HG03139 (cell line): Measurements from ENCODE around the gene CEPT1.

ENCODE experiments used
- ATAC-seq: cut with Tn5 transposase; IDR thresholded peaks from one replicate; pipeline ENCODE4 v1.9.1; 2021; ENCODE audit not compliant: unreplicated experiment

Gene CEPT1

DNA sequence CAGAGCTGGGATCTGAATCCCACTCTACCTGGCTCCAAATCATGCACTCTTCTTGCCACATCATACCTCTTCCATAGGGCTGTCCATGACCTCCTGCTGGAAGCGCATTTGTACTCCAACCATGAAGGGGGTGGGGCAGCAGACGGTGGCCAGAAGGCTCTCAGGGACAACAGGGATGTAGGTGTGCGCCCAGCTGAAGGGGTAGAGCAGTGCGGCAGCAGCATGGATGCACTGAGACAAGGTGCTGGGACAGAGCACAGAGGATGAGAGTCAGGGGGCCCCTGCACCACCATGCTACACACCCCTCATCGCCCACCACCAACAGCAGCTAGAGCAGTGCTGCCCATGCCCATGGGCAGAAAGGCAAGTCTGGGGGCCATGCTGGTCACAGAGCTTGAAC lies 52.1 kb downstream of the CEPT1 start:
- ATAC-seq: no peak

DNA sequence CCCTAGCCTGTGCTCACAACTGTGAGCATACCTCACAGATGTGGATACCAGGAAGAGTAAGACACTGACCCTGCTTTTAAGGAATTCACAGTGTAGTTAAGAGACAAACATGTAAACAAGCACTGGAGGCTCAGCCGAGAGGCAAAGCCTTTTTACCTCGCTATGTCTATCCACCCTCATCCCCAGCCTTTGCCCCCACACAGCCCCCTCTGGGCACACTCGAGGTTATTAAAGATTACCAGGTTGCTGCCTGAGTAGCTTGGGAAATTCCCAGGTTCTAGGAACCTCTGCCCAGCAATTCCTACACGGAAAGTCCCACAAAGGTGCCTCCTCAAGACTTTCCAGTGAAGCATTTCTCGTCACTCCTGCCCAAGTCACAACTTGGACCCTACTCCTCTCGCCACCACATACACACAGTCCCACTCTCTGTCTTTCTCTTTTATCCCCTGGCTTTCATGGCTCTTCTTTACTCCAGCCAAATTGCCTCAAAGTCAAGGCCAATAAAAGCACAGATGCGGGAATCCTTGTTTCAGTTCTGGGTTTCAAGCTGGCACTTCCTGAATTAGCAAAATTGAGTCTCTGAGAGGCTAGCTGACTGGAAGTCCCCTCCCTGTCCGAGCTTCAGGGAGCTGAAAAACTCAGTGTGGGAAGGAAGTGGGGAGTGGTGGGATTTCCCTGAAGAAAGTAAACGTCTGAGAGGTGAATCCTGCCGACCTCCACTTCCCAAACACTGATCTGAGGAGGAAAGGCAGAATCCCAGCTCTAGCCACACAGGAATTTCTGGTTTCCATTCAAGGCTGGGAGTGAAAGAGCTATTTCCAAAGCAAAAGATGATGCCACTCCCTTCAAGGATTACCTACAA lies 52.9 kb downstream of the CEPT1 start:
- ATAC-seq: no peak

DNA sequence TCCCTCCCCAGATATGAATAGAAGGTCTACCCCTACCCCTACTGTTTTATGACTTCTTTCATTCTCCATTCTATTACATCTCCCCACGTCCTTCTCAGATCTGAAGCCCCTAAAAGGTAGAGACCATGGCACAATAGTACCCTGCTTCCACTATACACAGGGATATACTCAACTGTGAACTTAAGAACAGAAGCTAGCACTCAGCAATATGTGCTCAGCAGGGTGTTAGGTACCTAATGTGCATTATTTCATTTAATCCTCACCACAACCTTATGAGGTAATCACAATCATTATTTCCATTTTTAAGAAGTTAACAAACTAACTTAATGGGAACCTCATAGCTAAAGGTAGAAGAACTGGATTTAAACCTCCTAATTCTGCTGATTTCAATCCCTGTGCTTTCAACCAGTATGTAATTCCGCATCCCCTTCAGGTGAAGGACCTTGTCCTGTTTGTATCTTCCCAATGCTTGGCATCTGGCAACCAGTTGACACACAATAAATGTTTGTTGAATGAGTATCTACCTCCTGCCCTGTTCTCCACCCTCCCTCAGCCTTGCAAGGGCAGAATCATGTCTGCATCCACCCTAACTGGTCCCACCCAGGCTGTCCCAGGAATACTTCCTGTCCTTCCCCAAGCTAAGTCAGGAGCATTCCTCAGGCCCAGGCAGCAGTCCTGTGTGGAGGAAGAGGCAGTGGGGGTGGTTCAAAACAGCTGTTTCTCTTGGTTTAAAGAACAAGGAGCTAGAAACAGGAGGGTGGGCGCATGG lies 53.9 kb downstream of the CEPT1 start:
- no peak for ATAC-seq

DNA sequence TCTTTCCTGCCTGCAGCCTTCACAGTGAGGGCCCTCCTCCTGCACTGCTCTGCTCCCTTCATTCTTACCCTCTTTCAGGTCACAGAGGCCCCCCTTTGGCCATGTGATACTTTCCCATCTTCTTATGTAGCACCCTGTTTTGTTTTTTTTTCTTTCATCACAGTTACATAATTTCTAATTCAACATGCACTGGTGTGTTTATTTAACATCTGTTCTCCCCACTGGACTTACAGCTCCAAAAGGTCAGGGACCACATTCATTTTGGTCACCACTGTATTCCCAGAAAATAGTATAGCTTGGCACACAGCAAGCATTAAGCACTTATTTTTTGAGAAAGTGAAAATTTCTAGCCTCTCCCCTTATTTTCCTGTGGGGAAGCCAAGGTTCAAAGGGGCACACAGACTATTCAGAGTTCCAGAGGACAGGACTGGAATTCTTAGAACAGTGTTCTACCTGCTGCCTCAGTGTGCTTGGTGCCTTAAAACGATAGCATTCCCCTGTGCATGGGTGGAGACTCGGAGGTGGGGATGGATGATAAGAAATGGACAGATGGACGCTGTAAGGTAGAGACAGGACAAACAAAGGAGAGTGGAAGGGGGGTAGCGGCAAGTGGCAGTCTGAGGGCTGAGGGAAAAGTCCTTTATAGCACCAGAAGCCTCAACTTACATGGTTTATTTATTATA lies 55.1 kb downstream of the CEPT1 start:
- no peak for ATAC-seq

DNA sequence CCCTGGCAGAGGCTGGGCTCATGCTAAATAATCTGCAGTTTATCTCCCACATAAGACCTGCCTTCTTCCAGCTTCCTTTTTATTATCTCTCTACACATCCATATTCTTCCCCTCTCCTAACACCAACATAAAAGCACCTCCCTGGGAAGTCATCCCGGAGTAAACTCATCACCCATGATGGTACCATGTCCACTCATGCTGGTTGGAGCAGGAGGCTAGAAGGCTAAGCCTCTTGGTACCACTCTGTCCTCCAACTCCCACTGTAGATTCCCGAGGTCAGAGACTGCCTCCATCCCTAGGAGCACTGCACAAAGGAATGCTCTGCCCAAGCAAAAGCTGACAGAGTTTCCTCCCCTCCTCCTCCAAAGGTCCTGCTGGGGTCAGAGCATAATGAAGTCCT lies 56.2 kb downstream of the CEPT1 start:
- no peak for ATAC-seq

DNA sequence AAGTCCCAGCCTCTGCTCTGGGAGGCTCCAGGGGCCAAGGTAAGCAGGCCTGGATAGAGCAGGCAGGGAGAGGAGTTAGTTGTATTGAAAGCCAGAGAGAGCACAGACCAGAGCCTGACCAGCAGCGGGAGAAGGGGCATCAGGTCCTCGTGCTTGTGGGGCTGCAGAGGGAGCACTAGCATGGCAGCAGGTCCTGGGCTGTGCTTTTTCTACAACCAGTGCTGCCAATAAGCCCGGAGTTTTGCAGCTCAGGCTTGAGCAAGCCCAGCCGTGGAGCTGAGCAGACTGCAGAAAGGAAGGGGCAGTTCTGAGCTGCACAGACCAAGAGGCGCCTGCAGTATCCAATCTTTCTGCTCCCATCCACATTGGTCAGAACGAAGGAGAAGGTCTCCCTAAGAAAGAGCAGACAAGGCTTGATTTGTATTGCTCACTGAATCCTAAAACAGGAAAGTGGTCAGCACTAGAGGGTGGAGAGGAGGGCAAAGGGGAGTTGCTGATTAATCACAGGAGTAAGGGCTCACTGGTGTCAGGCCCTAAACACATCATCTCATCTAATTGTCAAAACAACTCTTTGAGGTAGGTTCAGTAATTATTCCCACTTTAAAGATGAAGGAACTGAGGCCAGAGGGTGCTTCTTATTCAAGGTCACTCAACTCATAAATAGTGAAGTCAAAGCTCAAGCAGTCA lies 57.7 kb downstream of the CEPT1 start:
- ATAC-seq: no peak

DNA sequence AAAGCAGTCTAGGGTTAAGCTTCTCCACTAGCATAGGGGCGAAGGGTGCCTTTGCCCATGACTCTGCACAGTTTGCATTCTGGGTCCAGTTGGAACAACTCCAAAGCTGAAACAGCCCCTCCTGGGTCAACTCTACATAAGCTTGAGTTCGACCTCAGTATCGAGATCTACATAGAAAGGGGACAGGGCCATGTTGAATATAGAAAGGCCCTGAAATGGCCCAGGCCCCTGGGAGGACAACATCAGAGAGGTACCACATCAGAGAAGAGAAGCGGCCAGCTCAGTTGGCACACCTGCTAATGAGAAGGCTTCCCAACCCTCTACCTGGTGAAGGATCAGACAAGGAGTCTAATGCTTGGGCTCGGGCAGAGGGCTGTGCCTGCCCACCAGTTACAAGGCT lies 58.8 kb downstream of the CEPT1 start:
- ATAC-seq: no peak

DNA sequence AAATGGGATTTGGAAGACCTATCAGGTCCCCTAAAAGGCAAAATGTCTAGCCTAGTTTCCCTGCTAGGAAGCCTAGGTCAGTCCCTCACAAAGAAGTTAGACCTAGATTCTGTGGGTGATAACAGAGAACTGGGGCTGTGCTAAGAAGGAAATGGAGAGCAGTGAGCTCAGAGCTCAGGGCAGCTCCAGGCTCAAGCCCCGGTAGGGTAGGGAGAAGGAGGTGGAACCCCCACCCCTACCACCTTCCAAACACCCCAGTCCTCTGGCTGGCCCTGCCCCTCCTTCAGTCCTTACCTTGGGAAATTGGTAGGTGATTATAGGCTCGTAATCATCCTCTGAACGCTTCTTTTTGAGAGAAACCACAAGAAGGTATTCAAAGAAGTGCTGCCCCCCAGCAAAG lies 59.3 kb downstream of the CEPT1 start:
- no peak for ATAC-seq

DNA sequence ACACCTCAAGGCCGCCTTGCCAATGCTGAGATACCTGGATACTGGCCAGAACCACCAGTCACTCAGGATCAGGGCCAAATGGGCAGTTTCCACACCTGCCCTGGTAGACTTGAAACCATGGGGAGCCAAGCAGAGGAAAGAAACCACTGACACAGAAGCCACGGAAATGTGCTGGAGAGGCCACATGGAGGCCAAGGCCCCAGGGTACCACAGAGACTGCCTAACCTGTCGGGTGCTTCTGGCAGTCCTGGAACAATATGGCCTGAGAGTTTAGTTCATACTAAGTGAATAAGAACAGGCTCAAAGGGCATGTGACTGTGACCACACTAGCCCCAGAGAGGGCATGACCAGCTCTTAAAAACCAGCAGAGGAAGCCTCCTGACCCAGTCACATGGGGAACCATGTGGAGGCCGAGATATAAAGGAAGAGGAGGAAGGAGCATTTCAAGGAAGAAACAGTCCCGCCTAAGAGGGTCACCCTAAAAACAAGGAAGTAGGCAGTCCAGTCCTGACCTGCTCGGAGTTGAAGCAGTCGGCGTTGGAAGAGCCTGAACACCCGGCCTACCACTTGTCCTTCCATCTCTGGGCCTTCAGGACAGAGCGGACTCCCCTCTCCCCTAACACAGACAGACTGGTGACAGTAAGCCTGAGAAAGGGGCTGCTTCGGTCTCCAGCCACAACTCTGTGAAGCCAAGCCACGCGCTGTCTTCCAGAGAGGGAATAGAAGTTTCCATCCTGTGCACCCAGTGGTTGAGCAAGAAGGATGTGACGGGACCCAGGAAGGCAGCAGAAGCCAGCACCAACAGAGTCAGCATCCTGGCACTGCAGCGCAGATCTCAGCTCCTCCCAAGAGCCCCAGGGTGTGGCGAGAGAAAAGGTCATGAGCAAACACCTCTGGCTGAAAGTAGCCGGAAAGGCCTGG lies 60.1 kb downstream of the CEPT1 start, which contains the start of gene DENND2D:
TSS of gene DENND2D (minus strand) at position 766 of the 921 bp plus-strand sequence. CDS start at position 579, 187 bp downstream.
- ATAC-seq: no peak

DNA sequence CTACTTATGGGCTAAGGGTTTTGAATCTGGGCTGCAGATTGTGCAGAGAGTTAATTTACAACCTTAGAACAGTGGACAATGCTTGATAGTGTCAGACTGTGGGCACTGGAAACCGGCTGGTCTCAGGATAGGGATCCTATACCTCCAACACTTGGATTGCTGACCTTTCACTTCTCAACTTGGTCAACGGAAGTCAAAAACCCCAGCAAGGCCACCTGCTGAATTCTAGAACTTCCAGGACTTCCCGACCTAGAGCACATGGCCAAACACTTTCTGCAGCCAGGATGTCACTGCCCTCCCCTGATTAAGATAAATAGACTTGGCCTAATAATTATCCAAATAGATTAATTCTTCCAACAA lies 60.8 kb downstream of the CEPT1 start:
- ATAC-seq: no peak

DNA sequence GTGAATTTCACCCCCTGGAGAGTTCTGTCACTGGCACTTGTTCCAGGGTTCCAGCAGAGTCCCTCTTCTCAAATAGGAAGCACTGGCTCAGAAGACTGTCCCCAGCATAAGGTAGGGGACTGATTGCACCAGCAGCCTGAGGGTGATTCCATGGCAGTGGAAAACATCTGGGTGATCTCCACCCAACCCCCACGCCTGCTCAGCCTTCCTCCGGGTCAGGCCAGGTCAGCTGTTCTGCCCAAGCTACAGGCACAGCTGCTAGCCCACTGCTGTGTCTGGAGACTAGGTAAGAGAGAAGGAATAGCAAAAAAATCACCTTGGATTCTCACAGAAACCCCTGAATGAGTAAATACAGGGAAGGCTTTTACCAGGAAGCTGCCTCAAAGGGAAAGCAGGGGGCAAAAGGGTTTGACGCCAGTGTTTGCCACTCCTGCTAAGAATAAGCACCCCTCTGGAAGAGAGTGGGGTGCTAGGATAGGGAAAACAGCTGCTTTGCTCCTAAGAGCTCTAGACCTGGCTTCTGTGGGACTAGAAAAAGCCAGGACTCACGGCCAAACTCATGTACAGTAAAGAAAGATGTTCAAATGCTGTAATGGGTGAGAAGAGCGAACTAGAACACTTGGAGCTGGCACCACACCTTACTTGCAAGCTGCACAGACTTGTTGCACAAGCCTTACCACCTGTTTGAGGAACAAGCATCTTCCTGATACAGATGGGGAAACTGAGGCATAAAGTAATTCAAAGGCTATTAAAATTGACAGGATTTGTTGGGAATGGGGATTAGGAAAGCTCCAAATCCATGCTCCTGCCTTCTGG lies 61.5 kb downstream of the CEPT1 start:
- no peak for ATAC-seq

DNA sequence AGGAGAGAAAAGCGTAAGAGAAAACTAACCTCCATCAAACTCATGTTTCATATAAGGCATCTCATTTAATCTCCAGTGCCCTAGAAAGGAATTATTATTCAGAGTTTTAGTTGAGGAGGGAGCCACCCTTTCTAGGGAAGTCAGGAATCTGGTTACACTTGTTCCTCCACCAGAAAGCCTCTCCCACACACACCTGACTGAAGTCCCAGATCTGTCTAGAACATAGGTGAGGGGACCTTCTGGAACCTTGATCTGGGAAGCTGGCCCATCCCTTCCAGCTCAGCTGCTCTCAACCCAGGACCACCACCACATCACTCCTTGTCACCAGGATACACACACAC lies 62.3 kb downstream of the CEPT1 start:
- ATAC-seq: no peak

DNA sequence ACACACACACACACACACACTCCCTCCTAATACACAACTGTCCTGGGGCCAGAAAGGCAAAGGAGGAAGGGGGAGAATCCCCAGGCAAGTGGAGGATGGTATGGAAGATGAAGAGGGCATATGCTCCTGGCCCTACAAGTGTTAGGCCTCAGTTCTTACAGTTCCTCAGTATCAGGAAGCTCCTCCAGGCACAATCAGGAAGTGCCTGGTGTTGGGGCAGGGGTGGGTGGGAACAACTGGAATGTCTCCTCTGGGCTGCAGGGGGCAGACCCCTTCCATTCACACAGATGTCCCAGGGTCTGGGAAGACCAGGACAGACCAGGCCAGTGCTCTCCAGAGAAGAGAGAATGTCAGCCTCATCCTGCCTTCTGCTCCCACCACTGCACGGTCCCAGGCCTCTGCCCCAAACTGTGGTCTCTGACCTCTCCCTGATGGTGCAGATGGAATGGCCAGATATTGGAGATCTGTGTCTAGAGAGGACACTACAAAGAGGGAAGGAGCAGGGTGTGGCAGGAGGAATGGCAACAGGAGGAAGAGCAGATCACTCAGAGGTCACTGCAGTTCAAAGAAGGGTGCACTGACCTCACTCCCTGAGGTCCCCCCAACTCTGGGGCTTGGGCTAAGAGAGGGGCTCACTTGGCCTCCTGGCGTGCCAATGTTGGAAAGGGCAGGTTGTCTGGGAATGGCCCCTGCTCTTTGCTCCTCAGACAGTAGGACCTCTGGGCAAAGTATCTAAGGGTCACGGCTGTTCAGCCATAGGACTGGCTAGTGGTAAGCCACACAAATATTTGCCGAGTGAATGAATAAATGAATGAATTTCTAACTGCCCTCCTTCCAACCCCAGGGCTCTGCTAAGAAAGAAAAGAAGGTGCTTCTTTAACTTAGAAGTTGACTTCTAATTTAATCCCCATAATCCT lies 62.9 kb downstream of the CEPT1 start:
- no peak for ATAC-seq

DNA sequence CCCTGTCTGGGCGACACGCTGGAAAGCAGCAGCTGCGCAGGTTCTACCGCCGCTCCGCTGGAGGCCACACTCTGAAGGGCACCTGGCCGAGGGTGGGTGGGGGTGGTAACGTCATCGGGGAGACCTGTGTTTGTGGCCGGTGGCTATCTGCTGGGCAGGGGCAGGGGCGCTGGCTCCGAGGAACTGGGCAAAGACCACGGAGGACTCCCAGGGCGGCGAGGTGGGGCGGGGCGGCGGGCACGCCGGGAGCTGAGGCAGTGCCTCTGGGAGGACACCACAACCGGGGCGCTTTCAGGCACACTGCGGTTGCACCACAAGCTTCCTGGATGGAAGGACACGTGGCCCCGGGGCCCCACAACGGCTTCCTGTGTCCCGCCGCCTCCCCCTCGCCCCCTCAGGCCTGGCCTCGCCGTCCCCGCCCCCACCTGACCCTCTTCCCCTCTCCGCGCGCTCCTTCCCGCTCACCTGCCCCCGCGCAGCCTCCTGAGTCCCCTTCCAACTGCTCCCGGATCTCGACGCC lies 63.7 kb downstream of the CEPT1 start:
- ATAC-seq: peak; percentile 59

DNA sequence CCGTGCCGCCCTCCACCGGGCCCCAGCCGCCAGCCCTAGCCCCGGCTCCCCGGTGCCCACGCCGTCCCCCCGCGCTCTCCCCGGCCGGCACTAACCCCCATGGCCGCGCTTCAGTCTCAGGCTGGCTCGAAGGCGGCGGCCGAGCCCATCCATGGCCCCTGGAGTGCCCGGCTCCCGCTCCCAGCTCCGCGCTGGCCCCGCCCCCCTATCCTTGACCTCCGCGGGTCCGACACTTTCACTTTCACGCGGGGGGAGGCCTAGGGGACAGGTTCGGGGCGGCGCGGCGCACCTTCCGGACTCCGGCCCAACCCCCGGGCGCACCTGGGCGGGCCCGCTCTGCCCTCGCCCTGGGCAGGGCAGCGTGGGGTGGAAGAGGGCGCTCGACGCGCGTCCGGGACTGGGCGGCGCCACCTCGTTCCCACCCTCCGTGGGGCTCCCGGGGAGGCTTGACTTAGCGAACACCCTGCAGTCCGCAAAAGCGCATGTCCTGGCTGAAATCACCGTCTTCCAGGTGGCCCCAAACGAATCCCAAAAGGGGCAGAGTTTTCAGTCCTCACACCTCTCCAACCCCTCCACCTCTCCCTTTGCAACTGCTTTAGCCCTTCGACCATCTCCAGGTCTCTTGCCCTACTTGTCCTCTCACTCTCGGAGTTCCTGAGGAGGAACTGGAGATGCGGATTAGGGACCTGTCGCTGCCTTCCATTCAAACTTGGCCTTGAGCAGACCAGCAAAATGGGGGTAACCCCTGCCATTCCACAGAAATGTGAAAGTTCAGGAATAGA lies 64.4 kb downstream of the CEPT1 start:
- peak; percentile 62 for ATAC-seq

DNA sequence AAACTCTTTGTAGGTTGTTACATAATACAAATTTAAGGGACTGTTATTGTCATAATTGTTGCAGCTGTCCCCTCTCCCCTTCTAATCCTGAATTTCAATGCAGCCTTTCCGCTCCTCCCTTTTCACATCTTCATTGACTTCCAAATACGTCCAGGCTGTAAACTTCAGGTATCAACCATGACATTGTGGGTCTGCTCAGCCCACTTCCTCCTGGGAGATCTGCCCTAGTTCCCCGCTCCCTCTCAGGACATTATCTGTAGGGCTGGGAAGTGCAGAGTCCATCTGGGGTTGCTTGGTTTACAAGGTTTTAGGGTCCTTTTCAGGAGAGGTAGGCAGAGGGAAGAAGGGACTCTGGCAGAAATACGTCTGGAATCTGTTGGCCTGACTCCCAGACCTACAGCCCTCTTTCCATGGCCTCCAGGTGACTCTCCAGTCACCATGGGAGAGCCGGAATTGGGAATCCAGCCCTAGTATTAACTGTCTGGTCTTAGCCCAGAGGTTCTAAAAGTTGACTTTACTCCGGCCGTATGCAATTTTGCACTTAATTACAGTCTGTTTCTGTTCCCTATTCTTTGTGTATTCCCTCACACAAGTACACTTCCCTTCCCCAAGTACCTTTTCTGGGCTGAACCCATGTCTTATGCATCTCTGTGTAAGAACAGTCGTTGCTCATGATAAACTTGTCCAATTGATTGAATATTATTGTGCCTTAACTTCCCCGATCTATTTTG lies 65.1 kb downstream of the CEPT1 start:
- no peak for ATAC-seq

DNA sequence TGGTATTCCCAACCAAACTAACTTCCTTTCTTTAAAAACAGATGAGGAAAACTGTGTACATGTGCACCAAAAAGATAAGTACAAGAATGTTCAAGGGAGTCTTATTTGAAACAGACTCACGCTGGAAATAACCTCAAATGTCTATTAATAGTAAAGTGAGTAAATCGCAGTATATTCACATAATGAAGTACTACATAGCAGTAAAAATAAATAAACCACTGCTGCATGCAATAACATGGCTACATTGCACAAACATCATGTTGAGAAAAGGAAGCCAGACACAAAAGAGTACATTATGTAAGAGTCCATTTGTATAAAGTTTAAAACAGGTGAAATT lies 65.7 kb downstream of the CEPT1 start:
- no peak for ATAC-seq
